Chondrocyte (in vitro differentiated cells): Measurements from ENCODE around the gene TCP11. TPM values are rescaled to one million over a fixed set of nuclear protein-coding genes. Genes with fewer than 3 reads are reported as not detected.
A peak's percentile ranks its signal among the peaks of the same experiment; 100 is the strongest.

Experiments
- DNase-seq: peaks from one replicate; pipeline ENCODE4 v3.0.0; 2021; ENCODE audit warnings: mixed read lengths, low spot score
- H3K27ac Mint-ChIP-seq: one replicate; pipeline ENCODE4 v1.8.0; 2021; ENCODE audit warnings: mild to moderate bottlenecking, moderate library complexity, mixed read lengths; ENCODE audit not compliant: unreplicated experiment
- H3K27me3 Mint-ChIP-seq: 2 replicates; pipeline ENCODE4 v1.8.0; 2021; ENCODE audit warnings: low read depth, mixed read lengths
- H3K36me3 Mint-ChIP-seq: 2 replicates; pipeline ENCODE4 v1.8.0; 2021; ENCODE audit warnings: low read depth, mixed read lengths
- H3K4me1 Mint-ChIP-seq: 2 replicates; pipeline ENCODE4 v1.8.0; 2021; ENCODE audit warnings: low read depth, mild to moderate bottlenecking, mixed read lengths
- H3K4me3 Mint-ChIP-seq: one replicate; pipeline ENCODE4 v1.8.0; 2021; ENCODE audit warnings: mild to moderate bottlenecking, moderate library complexity, mixed read lengths; ENCODE audit not compliant: unreplicated experiment
- H3K9me3 Mint-ChIP-seq: 2 replicates; pipeline ENCODE4 v1.8.0; 2021; ENCODE audit warnings: low read depth, mixed read lengths
- total RNA-seq: library from RNA; stranded (reverse); gene quantifications from 3 replicates; pipeline ENCODE4 v1.2.1, GENCODE V29; 2021
- TF ChIP-seq, protein P1 (sequence below): fragments of 200-600 bp; sonication (generic); IDR thresholded peaks from 2 replicates; pipeline ENCODE4 v1.5.0; 2021; ENCODE audit warnings: antibody characterized with exemption, mild to moderate bottlenecking, moderate library complexity

Gene TCP11
- total RNA-seq, 1 donor from 2014 or later: not detected

DNA sequence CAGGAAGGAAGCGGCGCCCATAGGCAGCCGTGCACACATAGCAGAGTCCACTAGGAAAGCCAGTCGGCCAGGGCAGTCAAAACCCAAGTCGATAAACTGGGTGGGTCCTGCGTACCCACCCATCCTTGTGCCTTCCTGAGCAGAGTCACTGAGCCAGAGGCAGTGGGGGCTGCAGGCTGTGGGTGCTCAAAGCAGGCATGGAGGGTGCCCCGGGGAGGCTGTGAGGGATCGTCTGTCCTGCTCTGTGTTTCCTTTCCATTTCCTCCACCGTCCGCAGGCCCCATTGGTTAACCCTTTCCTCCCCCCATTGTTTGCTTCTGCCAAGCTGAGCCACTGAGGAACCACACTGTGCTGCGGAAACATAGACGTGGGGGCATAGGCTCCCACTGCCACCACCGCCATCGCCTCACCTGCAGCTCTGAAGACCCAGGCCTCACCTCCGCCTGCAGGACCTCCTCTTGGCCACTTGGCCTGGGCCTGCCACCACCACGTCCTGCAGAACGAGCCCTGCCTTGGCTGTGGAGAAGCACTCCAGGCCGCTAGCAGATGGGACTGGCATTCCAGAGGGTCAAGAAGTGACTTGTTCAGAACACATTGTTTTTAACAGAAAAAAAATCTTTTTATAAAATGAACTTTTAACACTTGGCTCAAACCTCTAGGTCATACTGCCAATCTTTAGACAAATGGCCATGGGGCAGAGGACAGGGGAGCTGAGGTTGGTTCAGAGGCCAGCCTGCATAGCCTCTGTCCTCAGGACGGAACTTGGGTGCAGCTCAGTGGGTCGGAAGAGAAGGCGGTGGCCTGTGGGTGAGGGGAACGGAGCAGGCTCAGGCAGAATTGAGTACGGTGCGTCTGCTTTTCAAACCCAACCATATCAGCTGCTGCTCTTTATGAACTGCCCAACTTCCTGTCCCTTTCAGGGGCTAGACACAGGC, 52.6 kb downstream of the TCP11 start:
- Mint-ChIP-seq H3K4me3 (no peak overlapping the region), H3K36me3 (peaks cover 25% of the 10 kb centered on the region), H3K27ac (peak overlapping the region; percentile 32), H3K9me3 (no peaks in the 10 kb centered on the region), H3K27me3 (no peaks in the 10 kb centered on the region), H3K4me1 (peaks cover 52% of the 10 kb centered on the region)
- DNase-seq: peak; percentile 75
- TF ChIP-seq, protein P1, sequence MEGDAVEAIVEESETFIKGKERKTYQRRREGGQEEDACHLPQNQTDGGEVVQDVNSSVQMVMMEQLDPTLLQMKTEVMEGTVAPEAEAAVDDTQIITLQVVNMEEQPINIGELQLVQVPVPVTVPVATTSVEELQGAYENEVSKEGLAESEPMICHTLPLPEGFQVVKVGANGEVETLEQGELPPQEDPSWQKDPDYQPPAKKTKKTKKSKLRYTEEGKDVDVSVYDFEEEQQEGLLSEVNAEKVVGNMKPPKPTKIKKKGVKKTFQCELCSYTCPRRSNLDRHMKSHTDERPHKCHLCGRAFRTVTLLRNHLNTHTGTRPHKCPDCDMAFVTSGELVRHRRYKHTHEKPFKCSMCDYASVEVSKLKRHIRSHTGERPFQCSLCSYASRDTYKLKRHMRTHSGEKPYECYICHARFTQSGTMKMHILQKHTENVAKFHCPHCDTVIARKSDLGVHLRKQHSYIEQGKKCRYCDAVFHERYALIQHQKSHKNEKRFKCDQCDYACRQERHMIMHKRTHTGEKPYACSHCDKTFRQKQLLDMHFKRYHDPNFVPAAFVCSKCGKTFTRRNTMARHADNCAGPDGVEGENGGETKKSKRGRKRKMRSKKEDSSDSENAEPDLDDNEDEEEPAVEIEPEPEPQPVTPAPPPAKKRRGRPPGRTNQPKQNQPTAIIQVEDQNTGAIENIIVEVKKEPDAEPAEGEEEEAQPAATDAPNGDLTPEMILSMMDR: no peak

DNA sequence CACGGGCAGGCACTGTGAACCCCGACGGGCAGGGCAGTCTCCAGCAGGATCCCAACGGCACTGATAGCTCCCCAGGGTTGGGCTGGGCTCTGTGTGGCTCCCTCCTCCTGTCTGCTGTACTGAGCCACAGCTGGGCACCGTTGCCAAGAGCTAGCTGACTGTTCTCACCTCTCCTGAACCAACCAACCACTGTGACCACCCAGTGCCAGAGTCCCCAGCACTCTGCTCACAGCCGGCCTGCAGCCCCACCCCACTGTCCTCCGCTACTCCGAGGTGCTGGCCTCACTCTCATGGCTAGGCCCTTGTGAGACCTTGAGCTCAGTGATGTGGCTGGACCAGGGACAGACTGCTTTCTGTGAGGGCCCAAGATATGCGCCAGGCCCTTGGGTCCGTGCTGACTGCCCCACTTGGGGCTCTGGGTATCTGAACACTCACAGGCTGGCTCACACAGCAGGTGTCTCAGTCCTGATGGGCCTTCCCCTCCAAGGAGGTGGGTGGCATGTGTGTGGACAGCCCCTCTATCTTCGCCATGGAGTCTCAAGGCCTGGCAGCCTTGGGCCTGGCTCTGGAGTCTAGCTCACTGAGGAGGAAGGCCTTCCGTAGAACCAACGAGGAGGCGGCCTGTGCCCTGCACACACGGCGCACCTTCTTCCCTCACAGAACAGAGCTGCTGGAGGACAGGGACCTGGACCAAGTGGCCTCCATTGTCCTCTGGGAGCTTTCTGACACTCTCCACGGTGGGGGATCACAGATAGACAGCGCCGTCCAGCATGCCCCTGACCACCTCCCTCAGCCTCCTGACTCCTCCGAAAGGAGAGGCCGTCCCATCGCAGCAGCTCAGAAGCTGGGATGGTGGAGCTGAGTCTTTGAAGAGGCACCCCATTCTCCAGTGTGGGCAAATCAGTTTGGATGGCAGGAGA, 53.5 kb downstream of the TCP11 start:
- TF ChIP-seq, protein P1: no peak
- Mint-ChIP-seq H3K27me3 (no peaks in the 10 kb centered on the region), H3K4me3 (no peak overlapping the region), H3K36me3 (peaks cover 28% of the 10 kb centered on the region), H3K27ac (no peak overlapping the region), H3K9me3 (no peaks in the 10 kb centered on the region), H3K4me1 (peaks cover 43% of the 10 kb centered on the region)
- peak; percentile 60 for DNase-seq

DNA sequence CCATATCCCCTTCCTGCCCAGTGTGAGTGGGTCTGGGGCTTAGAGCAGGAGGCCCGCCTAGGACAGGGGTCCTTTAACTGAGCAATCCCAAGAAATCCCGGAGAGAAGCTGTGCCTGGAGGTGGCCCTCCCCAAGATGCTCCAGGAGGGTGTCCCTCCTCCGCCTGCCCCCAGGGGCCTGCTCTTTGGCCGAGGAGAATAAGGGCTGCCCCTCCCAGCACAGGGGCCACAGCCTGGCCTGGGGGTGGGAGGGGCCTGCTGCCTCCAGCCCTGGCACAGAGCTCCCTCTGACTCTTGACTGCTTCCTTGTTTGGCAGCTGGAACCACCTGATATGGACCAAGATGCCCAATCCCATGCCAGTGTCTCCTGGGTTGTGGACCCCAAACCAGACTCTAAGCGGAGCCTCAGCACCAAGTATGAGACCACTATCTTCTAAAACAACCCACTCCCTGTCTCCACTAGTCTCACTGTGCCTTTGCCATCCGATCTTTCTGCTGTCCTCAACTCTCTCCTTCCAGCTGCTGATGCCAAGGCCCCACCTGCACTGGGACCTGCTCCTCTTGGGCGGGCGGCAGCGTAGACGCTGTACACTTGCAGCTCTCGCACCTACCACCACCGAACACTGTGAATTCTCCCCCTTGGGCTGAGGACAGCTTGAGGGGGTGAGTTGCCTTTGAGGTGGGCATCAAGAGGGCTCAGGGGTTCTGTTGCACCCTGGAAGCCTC, 54.3 kb downstream of the TCP11 start:
- TF ChIP-seq, protein P1: no peak
- H3K9me3 Mint-ChIP-seq: no peaks in the 10 kb centered on the region
- no peak for DNase-seq
- no peak overlapping the region for H3K4me3 Mint-ChIP-seq
- H3K27ac Mint-ChIP-seq: no peak overlapping the region
- H3K4me1 Mint-ChIP-seq: peaks cover 41% of the 10 kb centered on the region
- H3K27me3 Mint-ChIP-seq: no peaks in the 10 kb centered on the region
- peaks cover 31% of the 10 kb centered on the region for H3K36me3 Mint-ChIP-seq

DNA sequence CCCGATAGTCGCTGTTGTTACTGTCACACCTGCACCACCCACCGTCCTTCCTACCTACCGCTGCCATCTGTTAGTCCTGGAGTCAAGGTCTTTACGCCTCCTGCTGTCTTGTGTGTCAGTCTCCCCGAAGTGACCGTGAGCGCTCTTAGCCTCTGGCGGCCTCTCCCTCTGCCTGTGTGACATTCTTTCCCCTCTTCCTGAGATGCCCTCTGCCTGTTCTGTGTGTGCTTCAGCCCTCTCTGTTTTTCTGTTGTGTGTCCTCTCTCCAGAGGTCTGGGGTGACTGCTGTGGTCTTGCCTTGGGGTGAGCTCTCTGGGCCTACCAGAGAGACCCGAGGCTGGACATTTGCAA, 54.9 kb downstream of the TCP11 start:
- Mint-ChIP-seq H3K27me3 (no peaks in the 10 kb centered on the region), H3K4me3 (no peak overlapping the region), H3K4me1 (peaks cover 41% of the 10 kb centered on the region), H3K27ac (no peak overlapping the region), H3K36me3 (peaks cover 35% of the 10 kb centered on the region), H3K9me3 (no peaks in the 10 kb centered on the region)
- TF ChIP-seq, protein P1: no peak
- DNase-seq: no peak
